Heart right ventricle (tissue), 16 donors: ENCODE data around the gene MINK1. TPM values are rescaled to one million over a fixed set of nuclear protein-coding genes. Genes with fewer than 3 reads are reported as not detected.

Source experiments
- ATAC-seq, 8 donors: fragments of 200-7000 bp; cut with Tn5 transposase; one replicate each; pipeline ENCODE4 v1.9.1; 2020; ENCODE audit warnings: mild to moderate bottlenecking in 8 of 8, moderate library complexity in 8 of 8, moderate number of reproducible peaks in 1 of 8
- DNase-seq, 2 donors: peaks; one replicate each; pipeline ENCODE4 v3.0.0-alpha.2; 2020
- H3K27ac ChIP-seq, 10 donors: fragments of 200-600 bp; sonication (generic) in 2 of 10; one replicate each; pipeline versions ENCODE4 v1.5.0 to v1.8.0; 2020 to 2022; ENCODE audit warnings: mild to moderate bottlenecking in 3 of 10
- H3K27me3 ChIP-seq, 7 donors: fragments of 200-600 bp; one replicate each; pipeline ENCODE4 v1.8.0; 2021 to 2022; ENCODE audit warnings: mild to moderate bottlenecking in 2 of 7
- H3K36me3 ChIP-seq, 9 donors: fragments of 200-600 bp; sonication (generic) in 1 of 9; one replicate each; pipeline versions ENCODE4 v1.5.0 to v1.8.0; 2020 to 2022; ENCODE audit warnings: mild to moderate bottlenecking in 2 of 9
- H3K4me1 ChIP-seq, 9 donors: fragments of 200-600 bp; sonication (generic) in 1 of 9; one replicate each; pipeline versions ENCODE4 v1.5.0 to v1.8.0; 2020 to 2022; ENCODE audit warnings: mild to moderate bottlenecking in 4 of 9
- H3K4me3 ChIP-seq, 10 donors: fragments of 200-600 bp; sonication (generic) in 2 of 10; one replicate each; pipeline versions ENCODE4 v1.5.0 to v1.8.0; 2020 to 2022; ENCODE audit warnings: mild to moderate bottlenecking in 7 of 10, moderate library complexity in 2 of 10
- H3K9me3 ChIP-seq, 11 donors: fragments of 200-600 bp in 10 of 11; sonication (generic) in 2 of 11; one replicate each; pipeline versions ENCODE4 v1.5.0 to v1.8.0; 2013 to 2022; ENCODE audit warnings: mild to moderate bottlenecking in 2 of 11, control low read depth in 1 of 11, moderate library complexity in 1 of 11
- WGBS, 2 donors: extraction: QIAGEN DNeasy Blood & Tissue Kit; methylation state at CpG; one replicate each; pipeline ENCODE4 v1.1.7; 2013; ENCODE audit warnings: inconsistent platforms in 1 of 2; 5-methylcytosine and 5-hydroxymethylcytosine counted together
- intact Hi-C, 10 donors: fragments of 100-400 bp; cut with DNase I; formaldehyde crosslinking; loops; one replicate each; pipeline versions ENCODE4 v1.11.1 to v1.14.2; 2022
- polyA plus RNA-seq, 2 donors: library from polyadenylated mRNA; stranded (reverse); fragments of 200-250 nt; gene quantifications; one replicate each; pipeline ENCODE4 v1.2.3, GENCODE V29; 2013
- total RNA-seq, 10 donors: library from RNA; stranded (reverse); fragmentation: NEBNext Ultra II Directional in 3 of 10; extraction: Animal tissue kit (Norgen Biotek cat#: 25700) in 3 of 10; gene quantifications; one replicate each; pipeline versions ENCODE4 v1.2.1 to v1.2.4, GENCODE V29; 2021 to 2023
- TF ChIP-seq, protein P1 (sequence below), 9 donors: fragments of 200-600 bp; sonication (generic) in 2 of 9; IDR thresholded peaks; one replicate each; pipeline versions ENCODE4 v1.5.0 to v1.8.0; 2021 to 2022; ENCODE audit warnings: antibody characterized with exemption in 9 of 9, mild to moderate bottlenecking in 5 of 9, moderate library complexity in 1 of 9
- donor health status: Arrhythmogenic right ventricular cardiomyopathy.
- donor health status: ischemic (EF 13 %, LVEDD 7.1; RV severe dilation, severe dysfunction).
- donor health status: healthy with polysubstance abuse.
- donor health status: DM: no; HTN: yes; CAD: no.
- donor health status: DM: no; HTN: no; CAD: no.
- donor health status: ischemic (EF 25% LVEDD 6.9; RV normal size, moderate dysfunction).
- donor health status: ischemic (EF 25% LVEDD 5.7; RV mildly dilated, moderate dysfunction).
- donor health status: healthy.
- donor health status: DM: yes; HTN: yes; CAD: no.
- donor health status: Ischemic cardiomyopathy.
- donor health status: ischemic (EF 35%, LVEDD 5.7; RV mildly dilated, moderate dysfunction).
- donor health status: nonischemic (EF 11% LVEDD 7.7; RV severe dilation, severe dysfunction).
- donor health status: DM: yes; HTN: yes; CAD: no.
- donor health status: PGD.
- donor health status: ischemic (EF 29% LVEDD 5.4; RV normal size, mild dysfunction).
- donor health status: nonischemic (EF 23%, LVEDD 6.1; RV moderate dilation, normal function).

Gene MINK1
- total and polyA plus RNA-seq, 12 donors = 17.3 to 54.1 (median 33.5) TPM

- ATAC-seq = no peak
- Histone ChIP-seq H3K9me3 (no peaks in the 10 kb centered on the region), H3K27ac (no peak overlapping the region), H3K4me3 (no peak overlapping the region), H3K27me3 (peaks cover 0 to 5% (median 3%) of the 10 kb centered on the region in 7 donors), H3K4me1 (peaks cover 0 to 8% (median 5%) of the 10 kb centered on the region in 9 donors), H3K36me3 (peaks cover 13 to 84% (median 59%) of the 10 kb centered on the region in 9 donors)
- intact Hi-C loops = loop anchor here in 2 of 10 donors (5.0 to 10.0 kb wide), 2 partner anchors 182 to 189 kb away; partner anchors contain the start of genes ARRB2 (in 1 of the 2) and PELP1 (in 1 of the 2)
- WGBS, 2 donors = 89 to 91% methylated on average over 31 of the region's 31 CpGs
- no peak for DNase-seq
- TF ChIP-seq, protein P1, sequence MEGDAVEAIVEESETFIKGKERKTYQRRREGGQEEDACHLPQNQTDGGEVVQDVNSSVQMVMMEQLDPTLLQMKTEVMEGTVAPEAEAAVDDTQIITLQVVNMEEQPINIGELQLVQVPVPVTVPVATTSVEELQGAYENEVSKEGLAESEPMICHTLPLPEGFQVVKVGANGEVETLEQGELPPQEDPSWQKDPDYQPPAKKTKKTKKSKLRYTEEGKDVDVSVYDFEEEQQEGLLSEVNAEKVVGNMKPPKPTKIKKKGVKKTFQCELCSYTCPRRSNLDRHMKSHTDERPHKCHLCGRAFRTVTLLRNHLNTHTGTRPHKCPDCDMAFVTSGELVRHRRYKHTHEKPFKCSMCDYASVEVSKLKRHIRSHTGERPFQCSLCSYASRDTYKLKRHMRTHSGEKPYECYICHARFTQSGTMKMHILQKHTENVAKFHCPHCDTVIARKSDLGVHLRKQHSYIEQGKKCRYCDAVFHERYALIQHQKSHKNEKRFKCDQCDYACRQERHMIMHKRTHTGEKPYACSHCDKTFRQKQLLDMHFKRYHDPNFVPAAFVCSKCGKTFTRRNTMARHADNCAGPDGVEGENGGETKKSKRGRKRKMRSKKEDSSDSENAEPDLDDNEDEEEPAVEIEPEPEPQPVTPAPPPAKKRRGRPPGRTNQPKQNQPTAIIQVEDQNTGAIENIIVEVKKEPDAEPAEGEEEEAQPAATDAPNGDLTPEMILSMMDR (IDR thresholded peaks at IDR 0.05) = no peak
Measured at GRCh38 chr17:4893721-4894560, 60.8 kb downstream of the MINK1 start.

DNA sequence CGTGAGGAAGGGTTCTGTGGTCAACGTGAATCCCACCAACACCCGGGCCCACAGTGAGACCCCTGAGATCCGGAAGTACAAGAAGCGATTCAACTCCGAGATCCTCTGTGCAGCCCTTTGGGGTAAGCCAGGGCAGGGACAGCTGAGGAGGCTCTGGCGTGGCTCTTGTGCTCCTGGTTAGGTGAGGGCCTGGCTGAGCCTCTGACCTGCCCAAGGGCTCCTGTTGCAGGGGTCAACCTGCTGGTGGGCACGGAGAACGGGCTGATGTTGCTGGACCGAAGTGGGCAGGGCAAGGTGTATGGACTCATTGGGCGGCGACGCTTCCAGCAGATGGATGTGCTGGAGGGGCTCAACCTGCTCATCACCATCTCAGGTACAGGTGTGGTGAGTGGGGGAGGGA is 62.0 kb downstream of the MINK1 start:
- ATAC-seq (no peak), DNase-seq (no peak)
- Histone ChIP-seq H3K27ac (no peak overlapping the region), H3K27me3 (peaks cover 0 to 17% (median 15%) of the 10 kb centered on the region in 7 donors), H3K4me3 (no peak overlapping the region), H3K36me3 (peaks cover 13 to 75% (median 58%) of the 10 kb centered on the region in 9 donors), H3K9me3 (no peaks in the 10 kb centered on the region), H3K4me1 (peaks cover 0 to 19% (median 16%) of the 10 kb centered on the region in 9 donors)
- intact Hi-C loops = loop anchor here in 1 of 10 donors (10.0 kb wide), 1 partner anchor 190 kb away; the partner anchor contains the start of gene PELP1
- WGBS, 2 donors = 93 to 96% methylated on average over 13 of the region's 13 CpGs
- TF ChIP-seq, protein P1 (IDR thresholded peaks at IDR 0.05) = no peak

- intact Hi-C loops = loop anchor here in 1 of 10 donors (10.0 kb wide), 1 partner anchor 191 kb away; the partner anchor contains the start of gene PELP1
- Histone ChIP-seq H3K4me3 (no peak overlapping the region), H3K27ac (no peak overlapping the region), H3K36me3 (peaks cover 7 to 68% (median 51%) of the 10 kb centered on the region in 9 donors), H3K27me3 (peaks cover 0 to 23% (median 20%) of the 10 kb centered on the region in 7 donors), H3K4me1 (peaks cover 0 to 26% (median 23%) of the 10 kb centered on the region in 9 donors), H3K9me3 (no peaks in the 10 kb centered on the region)
- no peak for DNase-seq
- TF ChIP-seq, protein P1 (IDR thresholded peaks at IDR 0.05) = no peak
- WGBS, 2 donors = 77 to 80% methylated on average over 27 of the region's 27 CpGs
- ATAC-seq = no peak
Measured at GRCh38 chr17:4895657-4896331, 62.7 kb downstream of the MINK1 start.
